Neuronal stem cell (in vitro differentiated cells): ENCODE data around the gene ZNF423.

ENCODE experiments used
- DNase-seq: peaks from one replicate; pipeline ENCODE4 v3.0.0-alpha.2; 2013; ENCODE audit warnings: low spot score
- H2AFZ ChIP-seq: one replicate; pipeline ENCODE4 v1.6.1; 2013; ENCODE audit warnings: mild to moderate bottlenecking, low read length, inconsistent platforms
- H2AK5ac ChIP-seq: 2 replicates; pipeline ENCODE4 v1.6.1; 2013; ENCODE audit warnings: low read depth, mild to moderate bottlenecking, inconsistent platforms, low read length, moderate library complexity, mixed read lengths
- H2BK120ac ChIP-seq: 2 replicates; pipeline ENCODE4 v1.6.1; 2013; ENCODE audit warnings: low read depth, mild to moderate bottlenecking, inconsistent platforms, low read length, moderate library complexity, mixed read lengths
- H2BK12ac ChIP-seq: one replicate; pipeline ENCODE4 v1.6.1; 2013; ENCODE audit warnings: low read length, inconsistent platforms
- H2BK15ac ChIP-seq: 2 replicates; pipeline ENCODE4 v1.6.1; 2013; ENCODE audit warnings: mild to moderate bottlenecking, low read length, inconsistent platforms, mixed read lengths
- H2BK5ac ChIP-seq: one replicate; pipeline ENCODE4 v1.6.1; 2013; ENCODE audit warnings: inconsistent platforms, mild to moderate bottlenecking, low read length, moderate library complexity
- H3K14ac ChIP-seq: one replicate; pipeline ENCODE4 v1.6.1; 2013; ENCODE audit warnings: low read length, inconsistent platforms
- H3K18ac ChIP-seq: 2 replicates; pipeline ENCODE4 v1.6.1; 2013; ENCODE audit warnings: low read length, inconsistent platforms
- H3K23ac ChIP-seq: 2 replicates; pipeline ENCODE4 v1.6.1; 2013; ENCODE audit warnings: low read depth, mild to moderate bottlenecking, mixed read lengths, low read length, inconsistent platforms; ENCODE audit not compliant: poor library complexity
- H3K27ac ChIP-seq: replicated peaks from 3 replicates; pipeline ENCODE4 v1.5.1; 2013; ENCODE audit warnings: low read length, inconsistent platforms
- H3K27me3 ChIP-seq, 3 experiments: 2 replicates each; pipeline ENCODE4 v1.6.1; 2013; ENCODE audit warnings: low read length in 3 of 3, mild to moderate bottlenecking in 2 of 3, inconsistent platforms in 1 of 3, low read depth in 1 of 3, mixed read lengths in 1 of 3, moderate library complexity in 1 of 3; ENCODE audit not compliant: control insufficient read depth in 3 of 3, insufficient read depth in 3 of 3
- H3K36me3 ChIP-seq, 2 donors: replicated peaks in 1 of 2; 2 replicates each; pipeline ENCODE4 v1.6.1; 2013; ENCODE audit warnings: low read length in 2 of 2; ENCODE audit not compliant: control insufficient read depth in 2 of 2, insufficient read depth in 2 of 2
- H3K4ac ChIP-seq: 2 replicates; pipeline ENCODE4 v1.6.1; 2013; ENCODE audit warnings: inconsistent platforms, mild to moderate bottlenecking, low read length, moderate library complexity
- H3K4me1 ChIP-seq, 2 donors: 1 replicate in 1 of 2; 2 replicates in 1 of 2; pipeline ENCODE4 v1.6.1; 2013; ENCODE audit warnings: low read length in 2 of 2, low read depth in 1 of 2; ENCODE audit not compliant: control insufficient read depth in 2 of 2, insufficient read depth in 1 of 2
- H3K4me2 ChIP-seq: one replicate; pipeline ENCODE4 v1.6.1; 2013; ENCODE audit warnings: mild to moderate bottlenecking, low read length, inconsistent platforms; ENCODE audit not compliant: insufficient read depth, poor library complexity, severe bottlenecking
- H3K4me3 ChIP-seq, 2 donors: 2 replicates each; pipeline ENCODE4 v1.5.1; 2013; ENCODE audit warnings: low read length in 2 of 2, mild to moderate bottlenecking in 2 of 2, inconsistent platforms in 1 of 2, moderate library complexity in 1 of 2
- H3K79me1 ChIP-seq: one replicate; pipeline ENCODE4 v1.6.1; 2013; ENCODE audit warnings: low read depth, mild to moderate bottlenecking, inconsistent platforms, low read length, moderate library complexity
- H3K9ac ChIP-seq: one replicate; pipeline ENCODE4 v1.6.1; 2013; ENCODE audit warnings: mild to moderate bottlenecking, low read depth, low read length, inconsistent platforms; ENCODE audit not compliant: poor library complexity
- H3K9me3 ChIP-seq, 2 donors: replicated peaks in 1 of 2; 2 replicates each; pipeline versions ENCODE3 to v1.6.1; 2013; ENCODE audit warnings: low read length in 2 of 2, mild to moderate bottlenecking in 2 of 2, inconsistent platforms in 1 of 2, low read depth in 1 of 2, mixed read lengths in 1 of 2, moderate library complexity in 1 of 2; ENCODE audit not compliant: control insufficient read depth in 2 of 2, insufficient read depth in 1 of 2
- H4K8ac ChIP-seq: one replicate; pipeline ENCODE4 v1.6.1; 2013; ENCODE audit warnings: low read depth, mild to moderate bottlenecking, inconsistent platforms, low read length, moderate library complexity
- H4K91ac ChIP-seq: one replicate; pipeline ENCODE4 v1.6.1; 2013; ENCODE audit warnings: low read length, low read depth, mild to moderate bottlenecking, inconsistent platforms; ENCODE audit not compliant: poor library complexity
- WGBS, 2 donors: extraction: QIAGEN DNeasy Blood & Tissue Kit; methylation state at CpG; one replicate each; pipeline ENCODE4 v1.1.7; 2013; ENCODE audit warnings: missing lambda C conversion rate in 2 of 2, mixed read lengths in 1 of 2; ENCODE audit not compliant: insufficient read length in 2 of 2, insufficient replicate concordance in 1 of 2; ENCODE audit errors: extremely low coverage in 2 of 2; 5-methylcytosine and 5-hydroxymethylcytosine counted together

Gene ZNF423

GRCh38 chr16:49547448-49547847 is 308.5 kb downstream of the ZNF423 start:
- peaks cover 2% of the 10 kb centered on the region for H3K79me1 ChIP-seq
- H3K4me2 ChIP-seq: no peak overlapping the region
- no peak overlapping the region for H2AK5ac ChIP-seq
- no peak overlapping the region for H2BK120ac ChIP-seq
- H4K91ac ChIP-seq: no peak overlapping the region
- H3K4me1 ChIP-seq: peaks cover 40 to 43% of the 10 kb centered on the region in 2 donors
- H3K4ac ChIP-seq: no peak overlapping the region
- H3K27ac ChIP-seq: no peak overlapping the region
- H3K9me3 ChIP-seq: no peaks in the 10 kb centered on the region
- WGBS, 2 donors: no CpG with 5 or more reads among the region's 9 CpGs
- H3K36me3 ChIP-seq: peaks cover 0 to 6% of the 10 kb centered on the region in 2 donors
- H3K14ac ChIP-seq: no peak overlapping the region
- H3K27me3 ChIP-seq: no peaks in the 10 kb centered on the region
- H3K4me3 ChIP-seq: no peak overlapping the region
- H2BK5ac ChIP-seq: no peak overlapping the region
- DNase-seq: no peak
- H3K23ac ChIP-seq: peak overlapping the region; percentile 57
- H4K8ac ChIP-seq: no peak overlapping the region
- peak overlapping the region; percentile 31 for H3K18ac ChIP-seq
- H3K9ac ChIP-seq: peak overlapping the region; percentile 2
- no peak overlapping the region for H2AFZ ChIP-seq
- no peak overlapping the region for H2BK15ac ChIP-seq
- H2BK12ac ChIP-seq: no peak overlapping the region

GRCh38 chr16:49546735-49547134 is 309.2 kb downstream of the ZNF423 start:
- no peak overlapping the region for H2BK12ac ChIP-seq
- no peak overlapping the region for H4K8ac ChIP-seq
- no peak overlapping the region for H3K9ac ChIP-seq
- H3K14ac ChIP-seq: no peak overlapping the region
- H3K27me3 ChIP-seq: no peaks in the 10 kb centered on the region
- no peak overlapping the region for H4K91ac ChIP-seq
- H3K27ac ChIP-seq: no peak overlapping the region
- H3K18ac ChIP-seq: no peak overlapping the region
- no peak overlapping the region for H2BK15ac ChIP-seq
- H3K79me1 ChIP-seq: peaks cover 5% of the 10 kb centered on the region
- H3K36me3 ChIP-seq: peaks cover 0 to 6% of the 10 kb centered on the region in 2 donors
- no peak overlapping the region for H2AFZ ChIP-seq
- no peak overlapping the region for H3K4ac ChIP-seq
- no CpG with 5 or more reads among the region's 1 CpG for WGBS, 2 donors
- peaks cover 36 to 43% of the 10 kb centered on the region in 2 donors for H3K4me1 ChIP-seq
- H3K4me3 ChIP-seq: no peak overlapping the region
- H2BK120ac ChIP-seq: no peak overlapping the region
- H3K9me3 ChIP-seq: no peaks in the 10 kb centered on the region
- DNase-seq: no peak
- no peak overlapping the region for H2AK5ac ChIP-seq
- H3K23ac ChIP-seq: no peak overlapping the region
- H3K4me2 ChIP-seq: no peak overlapping the region
- no peak overlapping the region for H2BK5ac ChIP-seq

DNA sequence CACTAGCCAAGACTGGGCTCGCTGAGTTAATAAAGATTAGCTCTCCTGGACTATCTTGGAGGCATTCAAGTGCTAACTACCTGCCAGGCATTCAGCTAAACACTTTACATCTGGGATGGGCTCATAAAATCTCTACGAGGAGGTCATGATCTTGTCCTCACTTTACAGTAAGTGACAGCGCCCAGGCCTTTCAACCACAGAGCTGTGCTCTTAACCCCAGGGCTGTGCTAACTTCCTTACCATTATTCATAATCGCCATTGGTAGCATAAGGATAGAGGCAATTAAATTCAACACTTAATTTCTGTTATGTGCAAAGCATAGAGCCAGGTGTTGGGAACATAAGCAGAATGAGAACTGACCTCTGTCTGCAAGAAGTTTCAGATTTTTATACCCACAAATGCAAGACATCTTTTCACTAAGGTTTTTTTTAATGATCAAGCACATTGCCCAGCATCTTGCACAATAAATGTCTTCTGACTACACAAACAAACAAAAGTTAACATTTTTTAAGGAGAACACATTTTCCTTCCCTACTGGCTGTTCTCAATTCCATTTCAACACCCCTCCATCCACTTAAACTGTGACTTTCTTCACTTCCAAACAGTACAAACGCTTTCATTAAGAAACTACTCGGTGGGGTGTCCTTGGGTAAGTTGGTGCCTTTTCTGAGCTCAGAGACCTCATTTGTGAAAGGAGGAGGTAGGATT is 310.0 kb downstream of the ZNF423 start:
- Histone ChIP-seq H2BK12ac (no peak overlapping the region), H2BK120ac (no peak overlapping the region), H3K4me2 (no peak overlapping the region), H4K91ac (no peak overlapping the region), H3K14ac (no peak overlapping the region), H3K18ac (no peak overlapping the region), H3K36me3 (peaks cover 0 to 6% of the 10 kb centered on the region in 2 donors), H2AK5ac (no peak overlapping the region), H3K9ac (no peak overlapping the region), H3K4me1 (peaks cover 28 to 39% of the 10 kb centered on the region in 2 donors), H3K4ac (no peak overlapping the region), H2BK15ac (no peak overlapping the region), H2AFZ (no peak overlapping the region), H3K79me1 (peaks cover 5% of the 10 kb centered on the region), H4K8ac (no peak overlapping the region), H3K27me3 (no peaks in the 10 kb centered on the region), H3K23ac (no peak overlapping the region), H3K4me3 (no peak overlapping the region), H3K27ac (no peak overlapping the region), H2BK5ac (no peak overlapping the region), H3K9me3 (no peaks in the 10 kb centered on the region)
- DNase-seq: no peak
- no CpG with 5 or more reads among the region's 6 CpGs for WGBS, 2 donors

DNA sequence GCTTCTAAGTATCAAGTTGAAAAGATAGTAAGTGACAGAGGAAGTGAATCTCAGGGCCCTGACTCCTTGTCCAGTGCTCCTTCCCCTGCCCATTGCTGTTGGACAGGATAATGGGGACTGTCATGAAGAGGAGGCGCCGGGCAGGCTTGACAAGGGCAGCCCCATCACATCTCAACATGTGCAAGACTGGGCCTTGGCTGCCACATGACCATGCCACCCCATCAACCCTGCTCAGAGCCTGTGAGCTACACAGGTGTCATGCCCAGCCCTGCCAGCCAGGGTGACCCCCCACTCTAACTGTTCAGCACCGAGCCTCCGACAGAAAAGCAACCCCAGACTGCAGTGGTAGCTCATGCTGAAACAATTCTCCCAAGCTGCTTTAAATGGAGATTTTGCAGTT is 310.7 kb downstream of the ZNF423 start:
- Histone ChIP-seq H3K4me2 (no peak overlapping the region), H2AK5ac (no peak overlapping the region), H2AFZ (no peak overlapping the region), H3K4me1 (peaks cover 23 to 39% of the 10 kb centered on the region in 2 donors), H2BK12ac (no peak overlapping the region), H3K79me1 (peaks cover 5% of the 10 kb centered on the region), H3K14ac (no peak overlapping the region), H3K9ac (no peak overlapping the region), H4K91ac (no peak overlapping the region), H2BK120ac (no peak overlapping the region), H3K4ac (no peak overlapping the region), H3K18ac (peak overlapping the region; percentile 9), H2BK5ac (no peak overlapping the region), H3K23ac (no peak overlapping the region), H3K27me3 (no peaks in the 10 kb centered on the region), H2BK15ac (no peak overlapping the region), H4K8ac (no peak overlapping the region), H3K27ac (no peak overlapping the region), H3K36me3 (peaks cover 0 to 6% of the 10 kb centered on the region in 2 donors), H3K4me3 (no peak overlapping the region), H3K9me3 (no peaks in the 10 kb centered on the region)
- WGBS, 2 donors: no CpG with 5 or more reads among the region's 4 CpGs
- no peak for DNase-seq
